GM15510 (cell line): ENCODE results near the gene KDM4C.
A peak's percentile ranks its signal among the peaks of the same experiment; 100 is the strongest.

Experiments used
- POLR2A ChIP-seq: IDR thresholded peaks from 3 replicates; pipeline ENCODE4 v1.6.1; 2011; ENCODE audit warnings: borderline replicate concordance; ENCODE audit not compliant: insufficient read length; ENCODE audit errors: extremely low read depth

Gene KDM4C

GRCh38 chr9:6757456-6758247 lies at the start of gene KDM4C:
KDM4C (plus strand) TSS chr9:6757973; CDS start chr9:6792989, 35,016 bp downstream.
- TF ChIP-seq POLR2A: peak; percentile 93

GRCh38 chr9:6708732-6709131 lies 49.0 kb upstream of the KDM4C start:
- no peak for TF ChIP-seq POLR2A

DNA sequence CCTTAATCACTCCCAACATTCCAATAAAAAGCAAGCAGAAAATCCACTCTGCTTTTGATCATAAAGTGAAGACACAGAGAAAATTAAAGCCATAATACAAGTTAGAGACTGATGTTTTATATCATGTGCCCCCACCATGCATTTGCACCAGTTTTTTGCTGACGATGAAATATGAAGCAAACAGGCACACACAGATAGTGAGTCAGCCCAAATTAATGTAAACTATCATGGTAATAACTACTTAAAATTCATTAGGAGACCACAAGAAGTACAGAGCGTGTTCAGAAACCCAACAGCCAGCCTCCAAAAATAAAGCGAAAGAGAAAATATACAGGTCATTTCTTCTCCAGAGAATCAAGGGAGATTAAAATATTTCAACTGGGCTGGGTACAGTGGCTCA lies 46.4 kb upstream of the KDM4C start:
- TF ChIP-seq POLR2A: no peak

- TF ChIP-seq POLR2A: no peak
Measured at GRCh38 chr9:6712041-6712440, 45.7 kb upstream of the KDM4C start.

GRCh38 chr9:6714176-6714575 lies 43.6 kb upstream of the KDM4C start:
- no peak for TF ChIP-seq POLR2A

DNA sequence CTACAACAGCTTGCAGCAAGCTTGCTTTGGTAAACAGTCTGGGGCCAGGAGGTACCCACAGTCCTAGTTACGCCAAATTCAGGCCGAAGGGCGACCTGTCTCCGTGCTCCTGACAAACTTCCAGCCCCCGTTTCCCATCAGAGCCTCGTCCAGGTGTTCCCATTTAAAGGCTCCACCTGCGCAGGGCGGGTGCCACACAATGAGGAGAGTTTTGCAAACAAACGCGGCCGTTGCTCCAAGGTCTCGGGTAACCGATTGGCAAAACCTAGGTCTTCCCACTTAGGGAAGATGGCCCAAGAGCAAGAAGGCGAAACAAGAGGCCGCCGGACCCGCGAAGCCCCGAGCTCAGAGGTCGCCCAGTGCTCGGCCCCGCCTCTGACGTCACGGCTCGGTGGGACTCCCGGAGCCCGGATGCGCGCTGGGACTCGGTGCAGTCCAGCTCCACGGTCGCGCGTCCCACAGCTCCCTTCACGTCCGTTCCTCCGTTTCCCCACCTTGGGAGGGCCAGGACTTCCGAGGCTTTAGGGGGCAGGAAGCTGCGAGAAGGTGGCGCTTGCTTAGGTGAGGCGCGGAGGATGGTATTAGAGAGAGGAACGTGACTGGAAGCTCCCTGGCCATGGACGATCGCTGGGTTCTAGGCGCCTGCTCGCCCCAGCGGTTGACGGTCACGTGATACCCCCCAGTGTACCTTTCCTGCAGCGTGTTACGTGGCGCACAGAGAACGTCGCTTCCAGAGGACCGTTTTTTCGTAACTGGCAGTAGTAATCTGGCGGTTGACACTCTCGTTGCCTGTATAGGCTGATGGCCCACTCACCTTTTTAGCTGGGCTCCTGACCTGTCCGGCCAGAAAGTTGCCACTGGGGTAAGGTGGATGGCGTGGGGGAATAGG lies 41.8 kb upstream of the KDM4C start:
- peak; percentile 92 for TF ChIP-seq POLR2A

DNA sequence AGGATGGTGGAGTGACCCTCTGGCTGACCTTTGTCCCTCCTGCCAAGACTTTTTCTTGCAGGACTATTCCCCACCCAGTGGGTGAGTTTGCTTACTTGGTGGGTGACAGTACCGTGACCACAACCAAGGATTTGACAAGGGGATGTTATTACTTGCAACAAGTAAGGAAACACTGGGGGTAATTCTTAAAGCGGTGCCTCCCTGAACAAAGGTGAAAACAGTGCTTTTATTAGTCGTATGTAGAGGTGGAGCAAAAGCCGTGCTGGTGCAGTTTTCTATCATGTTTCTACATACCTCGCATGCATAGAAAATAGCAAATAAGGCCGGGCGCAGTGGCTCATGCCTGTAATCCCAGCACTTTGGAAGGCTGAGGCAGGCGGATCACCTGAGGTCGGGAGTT lies 41.0 kb upstream of the KDM4C start:
- TF ChIP-seq POLR2A: no peak

DNA sequence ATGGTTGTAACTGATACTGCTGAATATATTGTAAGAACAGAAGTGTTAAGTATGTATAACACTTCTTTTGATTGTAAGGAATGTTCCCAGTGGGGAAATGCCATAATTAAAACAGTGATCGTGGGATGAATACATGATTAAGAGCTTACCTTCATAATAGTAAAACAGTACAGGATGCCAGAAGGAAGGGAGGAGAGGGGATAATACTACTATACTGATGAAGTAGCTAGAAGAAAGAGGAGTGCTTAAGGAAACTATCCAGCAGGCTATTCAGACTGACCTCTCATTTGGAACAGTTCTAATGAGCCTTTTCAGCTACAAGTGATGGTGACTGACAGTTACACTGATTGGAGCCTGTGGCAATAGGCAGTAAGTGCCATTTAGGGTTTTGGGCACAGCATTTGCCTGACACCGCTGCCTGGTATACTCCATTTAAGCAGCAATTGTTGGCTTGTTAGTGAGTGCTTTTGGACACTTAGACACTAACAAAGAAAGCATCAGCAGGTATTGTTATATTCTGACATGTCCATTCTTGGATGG lies 33.8 kb upstream of the KDM4C start:
- TF ChIP-seq POLR2A: no peak

DNA sequence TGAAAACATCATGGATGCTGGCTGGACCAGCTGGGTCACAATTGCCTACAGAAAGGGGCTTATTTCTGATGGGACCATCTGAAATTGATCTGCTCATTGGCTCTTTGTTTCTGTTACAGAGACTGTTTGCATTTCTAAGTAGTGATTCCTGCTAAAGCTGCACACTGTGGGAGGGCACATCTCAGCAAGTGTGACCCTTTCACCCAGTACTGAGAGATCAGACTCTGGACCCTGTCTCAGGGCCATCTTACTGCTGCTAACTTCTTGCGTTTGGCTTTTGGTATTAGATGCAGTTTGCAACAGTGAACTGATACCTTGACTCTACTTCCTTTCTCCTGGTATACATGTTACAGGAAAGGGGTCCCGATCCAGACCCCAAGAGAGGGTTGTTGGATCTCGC lies 24.5 kb upstream of the KDM4C start:
- no peak for TF ChIP-seq POLR2A

GRCh38 chr9:6733831-6734230 lies 23.9 kb upstream of the KDM4C start:
- no peak for TF ChIP-seq POLR2A

- no peak for TF ChIP-seq POLR2A
Measured at GRCh38 chr9:6735422-6735821, 22.4 kb upstream of the KDM4C start.

DNA sequence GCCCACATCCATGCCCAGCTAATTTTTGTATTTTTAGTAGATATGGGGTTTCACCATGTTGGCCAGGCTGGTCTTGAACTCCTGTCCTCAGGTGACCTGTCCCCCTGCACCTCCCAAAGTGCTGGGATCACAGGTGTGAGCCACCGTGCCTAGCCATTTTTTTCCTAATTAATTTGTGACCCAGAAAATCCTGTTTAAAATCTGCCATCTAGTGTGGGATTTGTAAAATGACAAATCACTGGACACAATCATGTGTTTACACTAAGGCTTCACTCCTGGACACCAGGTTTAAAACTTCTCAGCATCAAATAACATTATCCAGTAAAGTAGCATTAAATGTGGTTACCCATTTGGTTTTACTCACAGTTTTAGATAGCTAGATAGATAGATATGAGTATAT lies 18.6 kb upstream of the KDM4C start:
- no peak for TF ChIP-seq POLR2A

- TF ChIP-seq POLR2A: no peak
Measured at GRCh38 chr9:6757132-6757455, 679 bp upstream of the KDM4C start.

GRCh38 chr9:6758248-6758497 lies 400 bp downstream of the KDM4C start:
- TF ChIP-seq POLR2A: no peak

- TF ChIP-seq POLR2A: peak; percentile 43
Measured at GRCh38 chr9:6758498-6759184, 868 bp downstream of the KDM4C start.
